Measurements from ENCODE around the gene MYLK. TPM values are rescaled to one million over a fixed set of nuclear protein-coding genes. Genes with fewer than 3 reads are reported as not detected.

Gene MYLK
- total RNA-seq, 2 donors from 2014 or later, result 30.5 to 85.1 TPM

GRCh38 chr3:123755501-123755900 is 128.6 kb downstream of the MYLK start:
- H3K36me3 ChIP-seq, result no peaks in the 10 kb centered on the region
- H3K27me3 ChIP-seq, result no peaks in the 10 kb centered on the region
- no peak overlapping the region for H3K4me3 ChIP-seq
- no peak overlapping the region for H3K27ac ChIP-seq
- peaks cover 0 to 28% of the 10 kb centered on the region in 2 donors for H3K4me1 ChIP-seq
- no peaks in the 10 kb centered on the region for H3K9me3 ChIP-seq
- DNase-seq (ENCODE audit: low spot score), result no peak
- no peak for TF ChIP-seq CTCF (IDR thresholded peaks at IDR 0.05)

- Histone ChIP-seq H3K4me3 (no peak overlapping the region), H3K27ac (no peak overlapping the region), H3K27me3 (no peaks in the 10 kb centered on the region), H3K9me3 (no peaks in the 10 kb centered on the region), H3K36me3 (no peaks in the 10 kb centered on the region), H3K4me1 (peaks cover 0 to 28% of the 10 kb centered on the region in 2 donors)
- no peak for DNase-seq (ENCODE audit: low spot score)
- TF ChIP-seq CTCF (IDR thresholded peaks at IDR 0.05), result no peak
Observed at GRCh38 chr3:123755085-123755484, 129.0 kb downstream of the MYLK start.

GRCh38 chr3:123753286-123753685 is 130.8 kb downstream of the MYLK start:
- no peak for DNase-seq (ENCODE audit: low spot score)
- TF ChIP-seq CTCF (IDR thresholded peaks at IDR 0.05), result no peak
- no peak overlapping the region for H3K4me3 ChIP-seq
- no peaks in the 10 kb centered on the region for H3K9me3 ChIP-seq
- peaks cover 0 to 16% of the 10 kb centered on the region in 2 donors for H3K4me1 ChIP-seq
- no peaks in the 10 kb centered on the region for H3K27me3 ChIP-seq
- H3K27ac ChIP-seq, result no peak overlapping the region
- H3K36me3 ChIP-seq, result no peaks in the 10 kb centered on the region

GRCh38 chr3:123752228-123752627 is 131.9 kb downstream of the MYLK start:
- peaks cover 0 to 6% of the 10 kb centered on the region in 2 donors for H3K4me1 ChIP-seq
- H3K27ac ChIP-seq, result no peak overlapping the region
- H3K4me3 ChIP-seq, result no peak overlapping the region
- no peak for TF ChIP-seq CTCF (IDR thresholded peaks at IDR 0.05)
- no peaks in the 10 kb centered on the region for H3K9me3 ChIP-seq
- no peaks in the 10 kb centered on the region for H3K36me3 ChIP-seq
- no peak for DNase-seq (ENCODE audit: low spot score)
- H3K27me3 ChIP-seq, result no peaks in the 10 kb centered on the region

- no peaks in the 10 kb centered on the region for H3K27me3 ChIP-seq
- H3K36me3 ChIP-seq, result no peaks in the 10 kb centered on the region
- TF ChIP-seq CTCF (IDR thresholded peaks at IDR 0.05), result no peak
- peaks cover 0 to 6% of the 10 kb centered on the region in 2 donors for H3K4me1 ChIP-seq
- H3K27ac ChIP-seq, result no peak overlapping the region
- H3K4me3 ChIP-seq, result no peak overlapping the region
- no peak for DNase-seq (ENCODE audit: low spot score)
- no peaks in the 10 kb centered on the region for H3K9me3 ChIP-seq
Observed at GRCh38 chr3:123751433-123751832, 132.7 kb downstream of the MYLK start.

GRCh38 chr3:123750659-123751420 is 133.3 kb downstream of the MYLK start:
- H3K36me3 ChIP-seq, result no peaks in the 10 kb centered on the region
- no peak overlapping the region for H3K27ac ChIP-seq
- no peak overlapping the region for H3K4me3 ChIP-seq
- H3K9me3 ChIP-seq, result no peaks in the 10 kb centered on the region
- no peaks in the 10 kb centered on the region for H3K27me3 ChIP-seq
- H3K4me1 ChIP-seq, result peaks cover 0 to 6% of the 10 kb centered on the region in 2 donors
- no peak for DNase-seq (ENCODE audit: low spot score)
- no peak for TF ChIP-seq CTCF (IDR thresholded peaks at IDR 0.05)
